Forelimb muscle (tissue), 1 donor: ENCODE measurements around the gene CHMP2B. TPM values are rescaled to one million over a fixed set of nuclear protein-coding genes. Genes with fewer than 3 reads are reported as not detected.

Experiments
- polyA plus RNA-seq: library from polyadenylated mRNA; unstranded; fragments of 120-200 nt; gene quantifications from one replicate; pipeline ENCODE4 v1.2.1, GENCODE V29; 2013; ENCODE audit not compliant: insufficient read length

CHMP2B gene
- polyA plus RNA-seq, 1 donor, result 23.4 TPM

Other genes starting within 250 kb of the CHMP2B start
- 25.9 TPM for gene VGLL3, start 236.2 kb upstream of the CHMP2B start, polyA plus RNA-seq
- not detected for gene POU1F1, start 49.3 kb downstream of the CHMP2B start, polyA plus RNA-seq